ENCODE measurements around the gene AK2.

The AK2 gene

DNA sequence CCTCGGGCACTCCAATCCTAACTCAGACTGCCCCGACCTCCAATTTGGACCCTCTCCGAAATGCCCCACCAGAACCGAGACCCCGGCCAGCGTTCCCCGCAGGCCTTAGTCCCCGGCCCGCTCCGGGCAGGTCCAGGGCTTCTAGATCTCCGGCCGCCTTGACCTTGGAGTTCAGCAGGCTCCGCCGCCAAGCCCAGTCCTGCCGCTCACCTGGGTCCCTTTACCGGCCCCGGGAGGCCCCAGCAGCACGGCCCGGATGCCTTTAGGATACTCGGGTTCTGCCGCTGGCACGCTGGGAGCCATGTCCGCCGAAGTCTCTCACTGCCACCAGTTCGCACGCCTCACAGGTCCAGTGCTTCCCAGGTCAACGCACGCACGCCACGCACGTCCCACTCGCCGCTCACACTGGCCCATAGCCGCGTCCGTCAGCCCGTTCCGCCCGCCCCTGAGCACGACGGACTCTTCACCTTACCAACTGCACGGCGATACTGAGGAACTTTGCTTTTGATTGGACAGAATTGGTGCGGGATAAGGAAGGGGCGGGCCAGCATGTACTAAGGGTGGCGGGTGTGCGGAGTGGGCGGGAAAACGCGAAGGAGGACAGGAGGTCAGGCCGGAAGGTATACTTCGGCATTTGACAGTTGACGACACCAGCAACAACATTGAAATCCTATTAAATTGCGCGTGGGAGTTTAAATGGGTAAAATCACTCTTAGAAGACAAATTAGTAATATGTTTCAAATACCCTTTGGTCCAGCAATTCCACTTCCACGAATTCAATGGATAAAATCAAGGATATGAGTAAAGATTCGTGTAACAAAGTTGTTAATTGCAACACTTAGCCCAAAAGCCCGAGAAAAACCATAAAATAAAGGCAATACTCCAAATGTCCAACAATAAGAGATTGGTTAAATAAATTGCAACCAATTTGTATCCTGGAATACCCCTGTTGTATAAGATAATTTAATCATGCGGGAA is at the start of gene AK2 (continued):
- TF ChIP-seq, protein P1, sequence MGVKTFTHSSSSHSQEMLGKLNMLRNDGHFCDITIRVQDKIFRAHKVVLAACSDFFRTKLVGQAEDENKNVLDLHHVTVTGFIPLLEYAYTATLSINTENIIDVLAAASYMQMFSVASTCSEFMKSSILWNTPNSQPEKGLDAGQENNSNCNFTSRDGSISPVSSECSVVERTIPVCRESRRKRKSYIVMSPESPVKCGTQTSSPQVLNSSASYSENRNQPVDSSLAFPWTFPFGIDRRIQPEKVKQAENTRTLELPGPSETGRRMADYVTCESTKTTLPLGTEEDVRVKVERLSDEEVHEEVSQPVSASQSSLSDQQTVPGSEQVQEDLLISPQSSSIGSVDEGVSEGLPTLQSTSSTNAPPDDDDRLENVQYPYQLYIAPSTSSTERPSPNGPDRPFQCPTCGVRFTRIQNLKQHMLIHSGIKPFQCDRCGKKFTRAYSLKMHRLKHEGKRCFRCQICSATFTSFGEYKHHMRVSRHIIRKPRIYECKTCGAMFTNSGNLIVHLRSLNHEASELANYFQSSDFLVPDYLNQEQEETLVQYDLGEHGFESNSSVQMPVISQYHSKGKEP (tag by site-specific recombination; IDR thresholded peaks at IDR 0.05), result no peak
- no peak for TF ChIP-seq ZNF37A (tag by site-specific recombination; IDR thresholded peaks at IDR 0.05)
- TF ChIP-seq MZF1 (tag by site-specific recombination; IDR thresholded peaks at IDR 0.05; ENCODE audit: borderline replicate concordance), result no peak
- TF ChIP-seq BCL11A (tag by site-specific recombination; IDR thresholded peaks at IDR 0.05; ENCODE audit: low read depth), result peak; percentile 24; the same call in 1 of the 2 replicates
- 0 out of 2 replicates have a peak, but pooled peaks have one; percentile 8 for TF ChIP-seq ZBTB20 (tag by site-specific recombination; IDR thresholded peaks at IDR 0.05)
- TF ChIP-seq ZNF777 (tag by site-specific recombination; IDR thresholded peaks at IDR 0.05; ENCODE audit: borderline replicate concordance), result no peak
- TF ChIP-seq ZEB2 (tag by site-specific recombination; IDR thresholded peaks at IDR 0.05), result peak; percentile 50; the same call in 1 of the 2 replicates
- TF ChIP-seq, protein P2, sequence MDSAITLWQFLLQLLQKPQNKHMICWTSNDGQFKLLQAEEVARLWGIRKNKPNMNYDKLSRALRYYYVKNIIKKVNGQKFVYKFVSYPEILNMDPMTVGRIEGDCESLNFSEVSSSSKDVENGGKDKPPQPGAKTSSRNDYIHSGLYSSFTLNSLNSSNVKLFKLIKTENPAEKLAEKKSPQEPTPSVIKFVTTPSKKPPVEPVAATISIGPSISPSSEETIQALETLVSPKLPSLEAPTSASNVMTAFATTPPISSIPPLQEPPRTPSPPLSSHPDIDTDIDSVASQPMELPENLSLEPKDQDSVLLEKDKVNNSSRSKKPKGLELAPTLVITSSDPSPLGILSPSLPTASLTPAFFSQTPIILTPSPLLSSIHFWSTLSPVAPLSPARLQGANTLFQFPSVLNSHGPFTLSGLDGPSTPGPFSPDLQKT (IDR thresholded peaks at IDR 0.05; ENCODE audit: borderline replicate concordance, low read depth, low read length), result no peak
- peak; percentile 93 for TF ChIP-seq SETDB1 (IDR thresholded peaks at IDR 0.05; ENCODE audit: insufficient read length, low read length)
- no peak for TF ChIP-seq GLI2 (tag by site-specific recombination; IDR thresholded peaks at IDR 0.05; ENCODE audit: borderline replicate concordance, low read depth)
- TF ChIP-seq, protein P3, sequence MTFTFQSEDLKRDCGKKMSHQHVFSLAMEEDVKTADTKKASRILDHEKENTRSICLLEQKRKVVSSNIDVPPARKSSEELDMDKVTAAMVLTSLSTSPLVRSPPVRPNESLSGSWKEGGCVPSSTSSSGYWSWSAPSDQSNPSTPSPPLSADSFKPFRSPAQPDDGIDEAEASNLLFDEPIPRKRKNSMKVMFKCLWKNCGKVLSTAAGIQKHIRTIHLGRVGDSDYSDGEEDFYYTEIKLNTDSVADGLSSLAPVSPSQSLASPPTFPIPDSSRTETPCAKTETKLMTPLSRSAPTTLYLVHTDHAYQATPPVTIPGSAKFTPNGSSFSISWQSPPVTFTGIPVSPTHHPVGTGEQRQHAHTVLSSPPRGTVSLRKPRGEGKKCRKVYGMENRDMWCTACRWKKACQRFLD (tag by site-specific recombination; IDR thresholded peaks at IDR 0.05), result no peak
- TF ChIP-seq, protein P4, sequence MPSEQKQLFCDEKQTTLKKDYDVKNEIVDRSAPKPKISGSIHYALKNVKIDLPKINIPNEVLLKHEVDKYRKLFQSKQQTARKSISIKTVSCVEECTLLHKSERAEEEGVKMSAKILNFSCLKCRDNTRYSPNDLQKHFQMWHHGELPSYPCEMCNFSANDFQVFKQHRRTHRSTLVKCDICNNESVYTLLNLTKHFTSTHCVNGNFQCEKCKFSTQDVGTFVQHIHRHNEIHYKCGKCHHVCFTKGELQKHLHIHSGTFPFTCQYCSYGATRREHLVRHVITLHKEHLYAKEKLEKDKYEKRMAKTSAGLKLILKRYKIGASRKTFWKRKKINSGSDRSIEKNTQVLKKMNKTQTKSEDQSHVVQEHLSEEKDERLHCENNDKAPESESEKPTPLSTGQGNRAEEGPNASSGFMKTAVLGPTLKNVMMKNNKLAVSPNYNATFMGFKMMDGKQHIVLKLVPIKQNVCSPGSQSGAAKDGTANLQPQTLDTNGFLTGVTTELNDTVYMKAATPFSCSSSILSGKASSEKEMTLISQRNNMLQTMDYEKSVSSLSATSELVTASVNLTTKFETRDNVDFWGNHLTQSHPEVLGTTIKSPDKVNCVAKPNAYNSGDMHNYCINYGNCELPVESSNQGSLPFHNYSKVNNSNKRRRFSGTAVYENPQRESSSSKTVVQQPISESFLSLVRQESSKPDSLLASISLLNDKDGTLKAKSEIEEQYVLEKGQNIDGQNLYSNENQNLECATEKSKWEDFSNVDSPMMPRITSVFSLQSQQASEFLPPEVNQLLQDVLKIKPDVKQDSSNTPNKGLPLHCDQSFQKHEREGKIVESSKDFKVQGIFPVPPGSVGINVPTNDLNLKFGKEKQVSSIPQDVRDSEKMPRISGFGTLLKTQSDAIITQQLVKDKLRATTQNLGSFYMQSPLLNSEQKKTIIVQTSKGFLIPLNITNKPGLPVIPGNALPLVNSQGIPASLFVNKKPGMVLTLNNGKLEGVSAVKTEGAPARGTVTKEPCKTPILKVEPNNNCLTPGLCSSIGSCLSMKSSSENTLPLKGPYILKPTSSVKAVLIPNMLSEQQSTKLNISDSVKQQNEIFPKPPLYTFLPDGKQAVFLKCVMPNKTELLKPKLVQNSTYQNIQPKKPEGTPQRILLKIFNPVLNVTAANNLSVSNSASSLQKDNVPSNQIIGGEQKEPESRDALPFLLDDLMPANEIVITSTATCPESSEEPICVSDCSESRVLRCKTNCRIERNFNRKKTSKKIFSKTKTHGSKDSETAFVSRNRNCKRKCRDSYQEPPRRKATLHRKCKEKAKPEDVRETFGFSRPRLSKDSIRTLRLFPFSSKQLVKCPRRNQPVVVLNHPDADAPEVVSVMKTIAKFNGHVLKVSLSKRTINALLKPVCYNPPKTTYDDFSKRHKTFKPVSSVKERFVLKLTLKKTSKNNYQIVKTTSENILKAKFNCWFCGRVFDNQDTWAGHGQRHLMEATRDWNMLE (tag by site-specific recombination; conservative IDR thresholded peaks at IDR 0.05; ENCODE audit: low read depth), result peak; percentile 93
- TF ChIP-seq, protein P5, sequence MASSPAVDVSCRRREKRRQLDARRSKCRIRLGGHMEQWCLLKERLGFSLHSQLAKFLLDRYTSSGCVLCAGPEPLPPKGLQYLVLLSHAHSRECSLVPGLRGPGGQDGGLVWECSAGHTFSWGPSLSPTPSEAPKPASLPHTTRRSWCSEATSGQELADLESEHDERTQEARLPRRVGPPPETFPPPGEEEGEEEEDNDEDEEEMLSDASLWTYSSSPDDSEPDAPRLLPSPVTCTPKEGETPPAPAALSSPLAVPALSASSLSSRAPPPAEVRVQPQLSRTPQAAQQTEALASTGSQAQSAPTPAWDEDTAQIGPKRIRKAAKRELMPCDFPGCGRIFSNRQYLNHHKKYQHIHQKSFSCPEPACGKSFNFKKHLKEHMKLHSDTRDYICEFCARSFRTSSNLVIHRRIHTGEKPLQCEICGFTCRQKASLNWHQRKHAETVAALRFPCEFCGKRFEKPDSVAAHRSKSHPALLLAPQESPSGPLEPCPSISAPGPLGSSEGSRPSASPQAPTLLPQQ (tag by site-specific recombination; IDR thresholded peaks at IDR 0.05), result peak; percentile 90
- TF ChIP-seq, protein P6, sequence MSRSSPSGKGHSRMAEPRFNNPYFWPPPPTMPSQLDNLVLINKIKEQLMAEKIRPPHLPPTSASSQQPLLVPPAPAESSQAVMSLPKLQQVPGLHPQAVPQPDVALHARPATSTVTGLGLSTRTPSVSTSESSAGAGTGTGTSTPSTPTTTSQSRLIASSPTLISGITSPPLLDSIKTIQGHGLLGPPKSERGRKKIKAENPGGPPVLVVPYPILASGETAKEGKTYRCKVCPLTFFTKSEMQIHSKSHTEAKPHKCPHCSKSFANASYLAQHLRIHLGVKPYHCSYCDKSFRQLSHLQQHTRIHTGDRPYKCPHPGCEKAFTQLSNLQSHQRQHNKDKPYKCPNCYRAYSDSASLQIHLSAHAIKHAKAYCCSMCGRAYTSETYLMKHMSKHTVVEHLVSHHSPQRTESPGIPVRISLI (tag by site-specific recombination; IDR thresholded peaks at IDR 0.05), result no peak
- TF ChIP-seq SP2 (tag by site-specific recombination; IDR thresholded peaks at IDR 0.05), result peak; percentile 100
- peak; percentile 87 for TF ChIP-seq ZNF76 (tag by site-specific recombination; IDR thresholded peaks at IDR 0.05; ENCODE audit: borderline replicate concordance, low read depth)
- TF ChIP-seq ZBTB7A (tag by site-specific recombination; IDR thresholded peaks at IDR 0.05; ENCODE audit: low read depth), result no peak
- TF ChIP-seq, protein P7, sequence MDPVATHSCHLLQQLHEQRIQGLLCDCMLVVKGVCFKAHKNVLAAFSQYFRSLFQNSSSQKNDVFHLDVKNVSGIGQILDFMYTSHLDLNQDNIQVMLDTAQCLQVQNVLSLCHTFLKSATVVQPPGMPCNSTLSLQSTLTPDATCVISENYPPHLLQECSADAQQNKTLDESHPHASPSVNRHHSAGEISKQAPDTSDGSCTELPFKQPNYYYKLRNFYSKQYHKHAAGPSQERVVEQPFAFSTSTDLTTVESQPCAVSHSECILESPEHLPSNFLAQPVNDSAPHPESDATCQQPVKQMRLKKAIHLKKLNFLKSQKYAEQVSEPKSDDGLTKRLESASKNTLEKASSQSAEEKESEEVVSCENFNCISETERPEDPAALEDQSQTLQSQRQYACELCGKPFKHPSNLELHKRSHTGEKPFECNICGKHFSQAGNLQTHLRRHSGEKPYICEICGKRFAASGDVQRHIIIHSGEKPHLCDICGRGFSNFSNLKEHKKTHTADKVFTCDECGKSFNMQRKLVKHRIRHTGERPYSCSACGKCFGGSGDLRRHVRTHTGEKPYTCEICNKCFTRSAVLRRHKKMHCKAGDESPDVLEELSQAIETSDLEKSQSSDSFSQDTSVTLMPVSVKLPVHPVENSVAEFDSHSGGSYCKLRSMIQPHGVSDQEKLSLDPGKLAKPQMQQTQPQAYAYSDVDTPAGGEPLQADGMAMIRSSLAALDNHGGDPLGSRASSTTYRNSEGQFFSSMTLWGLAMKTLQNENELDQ (tag by site-specific recombination; IDR thresholded peaks at IDR 0.05; ENCODE audit: low read depth), result no peak
- TF ChIP-seq, protein P8, sequence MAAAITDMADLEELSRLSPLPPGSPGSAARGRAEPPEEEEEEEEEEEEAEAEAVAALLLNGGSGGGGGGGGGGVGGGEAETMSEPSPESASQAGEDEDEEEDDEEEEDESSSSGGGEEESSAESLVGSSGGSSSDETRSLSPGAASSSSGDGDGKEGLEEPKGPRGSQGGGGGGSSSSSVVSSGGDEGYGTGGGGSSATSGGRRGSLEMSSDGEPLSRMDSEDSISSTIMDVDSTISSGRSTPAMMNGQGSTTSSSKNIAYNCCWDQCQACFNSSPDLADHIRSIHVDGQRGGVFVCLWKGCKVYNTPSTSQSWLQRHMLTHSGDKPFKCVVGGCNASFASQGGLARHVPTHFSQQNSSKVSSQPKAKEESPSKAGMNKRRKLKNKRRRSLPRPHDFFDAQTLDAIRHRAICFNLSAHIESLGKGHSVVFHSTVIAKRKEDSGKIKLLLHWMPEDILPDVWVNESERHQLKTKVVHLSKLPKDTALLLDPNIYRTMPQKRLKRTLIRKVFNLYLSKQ (tag by site-specific recombination; IDR thresholded peaks at IDR 0.05; ENCODE audit: borderline replicate concordance), result no peak
- TF ChIP-seq SCRT2 (tag by site-specific recombination; IDR thresholded peaks at IDR 0.05), result peak; percentile 80
- TF ChIP-seq MYNN (tag by site-specific recombination; IDR thresholded peaks at IDR 0.05; ENCODE audit: borderline replicate concordance), result no peak

Data from HEK293 (cell line).